ENCODE data around the gene ARHGAP45.

DNA sequence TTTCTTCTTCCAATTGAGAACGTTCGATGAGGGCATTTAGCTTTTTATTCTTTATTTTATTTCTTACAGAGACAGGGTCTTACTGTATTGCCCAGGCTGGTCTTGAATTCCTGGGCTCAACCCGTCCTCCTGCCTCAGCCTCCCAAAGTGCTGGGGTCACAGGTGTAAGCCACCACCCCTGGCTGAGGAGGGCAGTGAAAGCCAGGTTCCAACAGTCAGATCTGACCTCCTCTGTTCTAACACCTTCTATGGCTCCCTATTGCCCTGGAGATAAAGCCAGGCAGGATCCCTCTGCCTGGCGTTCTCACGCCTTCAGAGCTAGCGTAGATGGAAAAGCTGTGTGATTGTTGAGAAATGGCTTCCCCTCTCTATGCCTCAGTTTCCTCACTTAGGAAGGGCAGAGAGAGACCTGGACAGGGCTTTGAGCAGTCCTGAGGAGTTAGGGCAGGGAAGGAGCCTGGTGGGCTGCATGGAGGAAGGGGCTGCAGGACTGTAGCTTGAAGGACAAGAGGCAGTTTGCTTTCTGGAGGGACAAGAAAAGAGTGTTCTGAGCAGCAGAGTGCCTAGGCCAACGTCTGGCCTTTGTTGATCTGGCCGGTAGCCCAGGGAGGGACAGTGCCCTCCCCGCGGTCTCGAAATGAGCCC, 5.5 kb downstream of the ARHGAP45 start:
- TF ChIP-seq CTCF (IDR thresholded peaks at IDR 0.05; ENCODE audit: low read length) (no peak), EZH2 (IDR thresholded peaks at IDR 0.05; ENCODE audit: borderline replicate concordance, low read length) (no peak)

Measured in OCI-LY1 (cell line).